Liver (tissue), 9 donors: ENCODE measurements around the gene LHX2. TPM values are rescaled to one million over a fixed set of nuclear protein-coding genes. Genes with fewer than 3 reads are reported as not detected.

Experiments
- DNase-seq: peaks from one replicate; pipeline ENCODE4 v3.0.0-alpha.2; 2017; ENCODE audit warnings: low spot score
- H3K27ac ChIP-seq, 2 donors: one replicate each; pipeline ENCODE4 v1.7.0; 2013; ENCODE audit warnings: inconsistent platforms in 2 of 2, low read length in 2 of 2, control low read depth in 1 of 2, low read depth in 1 of 2, mild to moderate bottlenecking in 1 of 2
- H3K27me3 ChIP-seq, 4 donors: one replicate each; pipeline versions ENCODE4 v1.6.1 to v1.7.0; 2013; ENCODE audit warnings: low read length in 3 of 4, inconsistent platforms in 1 of 4, mild to moderate bottlenecking in 1 of 4, moderate library complexity in 1 of 4; ENCODE audit not compliant: control insufficient read depth in 4 of 4, insufficient read depth in 4 of 4
- H3K36me3 ChIP-seq, 4 donors: one replicate each; pipeline versions ENCODE4 v1.6.1 to v1.7.0; 2013; ENCODE audit warnings: low read length in 3 of 4, mild to moderate bottlenecking in 3 of 4, low read depth in 1 of 4, moderate library complexity in 1 of 4; ENCODE audit not compliant: control insufficient read depth in 4 of 4, insufficient read depth in 3 of 4
- H3K4me1 ChIP-seq, 4 donors: one replicate each; pipeline versions ENCODE4 v1.6.1 to v1.7.0; 2013; ENCODE audit warnings: low read length in 3 of 4, mild to moderate bottlenecking in 3 of 4, moderate library complexity in 1 of 4; ENCODE audit not compliant: control insufficient read depth in 4 of 4, insufficient read depth in 4 of 4
- H3K4me3 ChIP-seq, 3 donors: one replicate each; pipeline versions ENCODE4 v1.6.1 to v1.7.0; 2013; ENCODE audit warnings: low read length in 3 of 3, control low read depth in 1 of 3, low read depth in 1 of 3, mild to moderate bottlenecking in 1 of 3
- H3K9ac ChIP-seq, 2 donors: one replicate each; pipeline ENCODE4 v1.7.0; 2013; ENCODE audit warnings: low read length in 2 of 2, mild to moderate bottlenecking in 2 of 2, moderate library complexity in 2 of 2, control low read depth in 1 of 2, low read depth in 1 of 2
- H3K9me3 ChIP-seq, 4 donors: one replicate each; pipeline versions ENCODE4 v1.6.1 to v1.7.0; 2013; ENCODE audit warnings: low read length in 3 of 4; ENCODE audit not compliant: control insufficient read depth in 4 of 4
- ATF3 ChIP-seq: IDR thresholded peaks from 2 replicates; pipeline ENCODE4 v1.6.1; 2016; ENCODE audit warnings: antibody characterized with exemption
- CTCF ChIP-seq: fragments of 150-350 bp; IDR thresholded peaks from 2 replicates; pipeline ENCODE4 v1.5.1; 2017; ENCODE audit warnings: improper control_type of control experiment, low read depth, low read length; ENCODE audit not compliant: missing input control
- EGR1 ChIP-seq, 2 donors: IDR thresholded peaks; 2 replicates each; pipeline ENCODE4 v1.6.1; 2016 to 2018; ENCODE audit warnings: antibody characterized with exemption in 2 of 2, low read depth in 2 of 2
- FOXA1 ChIP-seq: IDR thresholded peaks from 2 replicates; pipeline ENCODE4 v1.6.1; 2016; ENCODE audit warnings: antibody characterized with exemption
- FOXA2 ChIP-seq: IDR thresholded peaks from 2 replicates; pipeline ENCODE4 v1.6.1; 2016; ENCODE audit warnings: antibody characterized with exemption
- GABPA ChIP-seq, 2 donors: IDR thresholded peaks in 1 of 2; conservative IDR thresholded peaks in 1 of 2; 2 replicates each; pipeline ENCODE4 v1.6.1; 2016; ENCODE audit warnings: antibody characterized with exemption in 2 of 2, mild to moderate bottlenecking in 1 of 2, moderate library complexity in 1 of 2
- HNF4G ChIP-seq: IDR thresholded peaks from 2 replicates; pipeline ENCODE4 v1.6.1; 2016; ENCODE audit warnings: antibody characterized with exemption
- JUND ChIP-seq, 2 donors: IDR thresholded peaks; 2 replicates each; pipeline ENCODE4 v1.6.1; 2016; ENCODE audit warnings: antibody characterized with exemption in 2 of 2
- MAX ChIP-seq: IDR thresholded peaks from 2 replicates; pipeline ENCODE4 v1.6.1; 2016; ENCODE audit warnings: antibody characterized with exemption
- NR2F2 ChIP-seq: IDR thresholded peaks from 2 replicates; pipeline ENCODE4 v1.6.1; 2016; ENCODE audit warnings: antibody characterized with exemption
- RAD21 ChIP-seq, 2 donors: IDR thresholded peaks; 2 replicates each; pipeline ENCODE4 v1.6.1; 2016; ENCODE audit warnings: antibody characterized with exemption in 2 of 2, mild to moderate bottlenecking in 2 of 2
- RXRA ChIP-seq, 2 donors: IDR thresholded peaks; 2 replicates each; pipeline ENCODE4 v1.6.1; 2017 to 2018; ENCODE audit warnings: antibody characterized with exemption in 2 of 2, mild to moderate bottlenecking in 1 of 2
- SP1 ChIP-seq: IDR thresholded peaks from 2 replicates; pipeline ENCODE4 v1.6.1; 2018; ENCODE audit warnings: antibody characterized with exemption, mild to moderate bottlenecking
- TAF1 ChIP-seq: conservative IDR thresholded peaks from 2 replicates; pipeline ENCODE4 v1.6.1; 2016; ENCODE audit warnings: antibody characterized with exemption, mild to moderate bottlenecking
- YY1 ChIP-seq: IDR thresholded peaks from 2 replicates; pipeline ENCODE4 v1.6.1; 2016; ENCODE audit warnings: antibody characterized with exemption, mild to moderate bottlenecking
- WGBS: extraction: QIAGEN DNeasy Blood & Tissue Kit; methylation state at CpG from one replicate; pipeline ENCODE4 v1.1.7; 2013; 5-methylcytosine and 5-hydroxymethylcytosine counted together
- polyA plus RNA-seq, 2 donors: library from polyadenylated mRNA; stranded (reverse) in 1 of 2; unstranded in 1 of 2; fragments of 200-250 nt in 1 of 2; fragments of >200 nt in 1 of 2; fragmentation: Nextera tagmentation in 1 of 2; extraction: Ambion mirVana in 1 of 2; gene quantifications; one replicate each; pipeline versions ENCODE4 v1.2.1 to v1.2.3, GENCODE V29; 2013 to 2015
- total RNA-seq, 2 donors: library from RNA; depleted of rRNA; stranded (reverse); fragments of >200 nt; gene quantifications; one replicate each; pipeline ENCODE4 v1.2.3, GENCODE V29; 2014
- TF ChIP-seq, protein P1 (sequence below): IDR thresholded peaks from 2 replicates; pipeline ENCODE4 v1.6.1; 2016; ENCODE audit warnings: antibody characterized with exemption, mild to moderate bottlenecking
- TF ChIP-seq, protein P2 (sequence below): IDR thresholded peaks from 2 replicates; pipeline ENCODE4 v1.6.1; 2016; ENCODE audit warnings: antibody characterized with exemption
- donor health status: healthy.
- donor health status: healthy.
- donor health status: healthy.
- donor health status: healthy.
- donor health status: healthy.

Gene LHX2
- total and polyA plus RNA-seq, 4 donors, result 2.0 to 2.5 (median 2.1) TPM

DNA sequence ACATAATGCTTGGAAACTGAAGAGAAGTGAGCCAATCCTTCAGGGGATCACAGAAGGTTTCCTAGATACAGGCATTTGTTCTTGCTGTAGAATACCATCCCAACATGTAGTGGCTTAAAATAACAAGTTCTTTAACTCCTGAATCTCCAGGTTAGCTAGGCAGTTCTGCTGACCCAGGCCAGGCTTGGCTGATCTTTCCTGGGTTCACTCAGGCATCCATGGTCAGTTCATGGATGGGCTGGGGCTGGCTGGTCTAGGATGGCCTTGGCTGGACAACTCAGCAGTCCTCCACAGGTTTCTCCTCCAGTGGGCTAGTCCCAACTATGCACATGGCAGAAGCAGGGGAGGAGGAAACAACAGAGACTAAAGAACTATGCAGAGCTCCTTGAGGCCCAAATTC is 44.2 kb upstream of the LHX2 start:
- Histone ChIP-seq H3K4me3 (no peak overlapping the region), H3K9me3 (no peaks in the 10 kb centered on the region), H3K36me3 (no peaks in the 10 kb centered on the region), H3K27ac (no peak overlapping the region), H3K4me1 (no peaks in the 10 kb centered on the region), H3K9ac (no peak overlapping the region), H3K27me3 (no peaks in the 10 kb centered on the region)
- TF ChIP-seq, protein P1, sequence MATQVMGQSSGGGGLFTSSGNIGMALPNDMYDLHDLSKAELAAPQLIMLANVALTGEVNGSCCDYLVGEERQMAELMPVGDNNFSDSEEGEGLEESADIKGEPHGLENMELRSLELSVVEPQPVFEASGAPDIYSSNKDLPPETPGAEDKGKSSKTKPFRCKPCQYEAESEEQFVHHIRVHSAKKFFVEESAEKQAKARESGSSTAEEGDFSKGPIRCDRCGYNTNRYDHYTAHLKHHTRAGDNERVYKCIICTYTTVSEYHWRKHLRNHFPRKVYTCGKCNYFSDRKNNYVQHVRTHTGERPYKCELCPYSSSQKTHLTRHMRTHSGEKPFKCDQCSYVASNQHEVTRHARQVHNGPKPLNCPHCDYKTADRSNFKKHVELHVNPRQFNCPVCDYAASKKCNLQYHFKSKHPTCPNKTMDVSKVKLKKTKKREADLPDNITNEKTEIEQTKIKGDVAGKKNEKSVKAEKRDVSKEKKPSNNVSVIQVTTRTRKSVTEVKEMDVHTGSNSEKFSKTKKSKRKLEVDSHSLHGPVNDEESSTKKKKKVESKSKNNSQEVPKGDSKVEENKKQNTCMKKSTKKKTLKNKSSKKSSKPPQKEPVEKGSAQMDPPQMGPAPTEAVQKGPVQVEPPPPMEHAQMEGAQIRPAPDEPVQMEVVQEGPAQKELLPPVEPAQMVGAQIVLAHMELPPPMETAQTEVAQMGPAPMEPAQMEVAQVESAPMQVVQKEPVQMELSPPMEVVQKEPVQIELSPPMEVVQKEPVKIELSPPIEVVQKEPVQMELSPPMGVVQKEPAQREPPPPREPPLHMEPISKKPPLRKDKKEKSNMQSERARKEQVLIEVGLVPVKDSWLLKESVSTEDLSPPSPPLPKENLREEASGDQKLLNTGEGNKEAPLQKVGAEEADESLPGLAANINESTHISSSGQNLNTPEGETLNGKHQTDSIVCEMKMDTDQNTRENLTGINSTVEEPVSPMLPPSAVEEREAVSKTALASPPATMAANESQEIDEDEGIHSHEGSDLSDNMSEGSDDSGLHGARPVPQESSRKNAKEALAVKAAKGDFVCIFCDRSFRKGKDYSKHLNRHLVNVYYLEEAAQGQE, result no peak
- TF ChIP-seq RAD21 (IDR thresholded peaks at IDR 0.05), result no peak
- TF ChIP-seq, protein P2, sequence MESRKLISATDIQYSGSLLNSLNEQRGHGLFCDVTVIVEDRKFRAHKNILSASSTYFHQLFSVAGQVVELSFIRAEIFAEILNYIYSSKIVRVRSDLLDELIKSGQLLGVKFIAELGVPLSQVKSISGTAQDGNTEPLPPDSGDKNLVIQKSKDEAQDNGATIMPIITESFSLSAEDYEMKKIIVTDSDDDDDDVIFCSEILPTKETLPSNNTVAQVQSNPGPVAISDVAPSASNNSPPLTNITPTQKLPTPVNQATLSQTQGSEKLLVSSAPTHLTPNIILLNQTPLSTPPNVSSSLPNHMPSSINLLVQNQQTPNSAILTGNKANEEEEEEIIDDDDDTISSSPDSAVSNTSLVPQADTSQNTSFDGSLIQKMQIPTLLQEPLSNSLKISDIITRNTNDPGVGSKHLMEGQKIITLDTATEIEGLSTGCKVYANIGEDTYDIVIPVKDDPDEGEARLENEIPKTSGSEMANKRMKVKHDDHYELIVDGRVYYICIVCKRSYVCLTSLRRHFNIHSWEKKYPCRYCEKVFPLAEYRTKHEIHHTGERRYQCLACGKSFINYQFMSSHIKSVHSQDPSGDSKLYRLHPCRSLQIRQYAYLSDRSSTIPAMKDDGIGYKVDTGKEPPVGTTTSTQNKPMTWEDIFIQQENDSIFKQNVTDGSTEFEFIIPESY, result no peak
- no peak for TF ChIP-seq SP1
- TF ChIP-seq HNF4G, result no peak
- TF ChIP-seq JUND (IDR thresholded peaks at IDR 0.05), result no peak
- no peak for TF ChIP-seq RXRA (IDR thresholded peaks at IDR 0.05)
- TF ChIP-seq GABPA (IDR thresholded peaks at IDR 0.05 in 1 of 2, conservative IDR thresholded peaks at IDR 0.05 in 1 of 2), result no peak
- no peak for TF ChIP-seq MAX
- no peak for TF ChIP-seq ATF3
- no peak for TF ChIP-seq FOXA1
- no peak for TF ChIP-seq FOXA2
- no peak for TF ChIP-seq EGR1 (IDR thresholded peaks at IDR 0.05; ENCODE audit: low read depth in 2 of 2)
- TF ChIP-seq TAF1, result no peak
- TF ChIP-seq CTCF, result no peak
- no peak for TF ChIP-seq NR2F2
- DNase-seq, result no peak

DNA sequence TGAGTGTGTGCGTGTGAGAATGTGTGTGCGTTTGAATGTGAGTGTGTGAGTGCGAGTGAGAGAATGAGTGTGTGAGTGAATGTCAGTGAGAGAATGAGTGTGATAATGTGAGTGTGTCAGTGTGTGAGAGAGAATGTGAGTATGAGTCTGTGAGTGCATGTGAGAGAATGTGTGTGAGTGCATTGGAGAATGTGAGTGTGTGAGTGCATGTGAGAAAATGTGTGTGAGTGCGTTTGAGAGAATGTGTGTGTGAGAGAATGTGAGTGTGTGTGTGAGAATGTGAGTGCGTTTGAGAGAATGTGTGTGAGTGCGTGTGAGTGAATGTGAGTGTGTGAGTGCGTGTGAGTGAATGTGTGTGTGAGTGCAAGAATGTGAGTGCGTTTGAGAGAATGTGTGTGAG is 39.0 kb upstream of the LHX2 start:
- no peaks in the 10 kb centered on the region for H3K9me3 ChIP-seq
- TF ChIP-seq CTCF (no peak), RAD21 (IDR thresholded peaks at IDR 0.05) (no peak), ATF3 (no peak), RXRA (IDR thresholded peaks at IDR 0.05) (no peak), NR2F2 (no peak), FOXA1 (no peak), YY1 (no peak), JUND (IDR thresholded peaks at IDR 0.05) (no peak), HNF4G (no peak), SP1 (no peak), GABPA (IDR thresholded peaks at IDR 0.05 in 1 of 2, conservative IDR thresholded peaks at IDR 0.05 in 1 of 2) (no peak)
- TF ChIP-seq, protein P1, result no peak
- no peaks in the 10 kb centered on the region for H3K27me3 ChIP-seq
- H3K4me1 ChIP-seq, result no peaks in the 10 kb centered on the region
- H3K9ac ChIP-seq, result no peak overlapping the region
- H3K4me3 ChIP-seq, result no peak overlapping the region
- H3K27ac ChIP-seq, result no peak overlapping the region
- no peak for DNase-seq
- WGBS, result 96% methylated on average over 8 of the region's 8 CpGs
- H3K36me3 ChIP-seq, result no peaks in the 10 kb centered on the region
